MV-4-11 (cell line): Measurements from ENCODE around the gene PALLD.

Experiments used
- DNase-seq: peaks from one replicate; lab custom pipeline; 2025; lab: John Stamatoyannopoulos, UW

Gene PALLD

GRCh38 chr4:168765726-168766125 is 268.9 kb downstream of the PALLD start:
- no peak for DNase-seq

- no peak for DNase-seq
Measured at GRCh38 chr4:168766604-168767316, 269.9 kb downstream of the PALLD start.

- DNase-seq: no peak
Measured at GRCh38 chr4:168769416-168769815, 272.6 kb downstream of the PALLD start.

- no peak for DNase-seq
Measured at GRCh38 chr4:168769837-168770236, 273.0 kb downstream of the PALLD start.

- no peak for DNase-seq
Measured at GRCh38 chr4:168771251-168771650, 274.4 kb downstream of the PALLD start.

GRCh38 chr4:168773388-168774195 is 276.7 kb downstream of the PALLD start:
- DNase-seq: no peak

- DNase-seq: no peak
Measured at GRCh38 chr4:168776382-168776781, 279.5 kb downstream of the PALLD start.

GRCh38 chr4:168777277-168777965 is 280.6 kb downstream of the PALLD start:
- no peak for DNase-seq

GRCh38 chr4:168781341-168781740 is 284.5 kb downstream of the PALLD start:
- DNase-seq: no peak

GRCh38 chr4:168781926-168782325 is 285.1 kb downstream of the PALLD start:
- no peak for DNase-seq

- no peak for DNase-seq
Measured at GRCh38 chr4:168782439-168782838, 285.6 kb downstream of the PALLD start.

- DNase-seq: no peak
Measured at GRCh38 chr4:168784786-168785461, 288.1 kb downstream of the PALLD start.

GRCh38 chr4:168787334-168787733 is 290.5 kb downstream of the PALLD start:
- no peak for DNase-seq

- DNase-seq: no peak
Measured at GRCh38 chr4:168787801-168788595, 291.1 kb downstream of the PALLD start.

- no peak for DNase-seq
Measured at GRCh38 chr4:168790898-168791297, 294.0 kb downstream of the PALLD start.

- no peak for DNase-seq
Measured at GRCh38 chr4:168791376-168791775, 294.5 kb downstream of the PALLD start.

GRCh38 chr4:168793542-168793941 is 296.7 kb downstream of the PALLD start:
- no peak for DNase-seq

GRCh38 chr4:168794092-168794707 is 297.3 kb downstream of the PALLD start:
- DNase-seq: no peak

- peak; percentile 43 for DNase-seq
Measured at GRCh38 chr4:168794881-168795280, 298.0 kb downstream of the PALLD start.

GRCh38 chr4:168795346-168795745 is 298.5 kb downstream of the PALLD start:
- DNase-seq: no peak
